BLaER1 (cell line): ENCODE measurements around the gene MTMR3.
"Not testable (repeated sequence)": the region's sequence is repeated elsewhere in the genome, so short reads cannot be mapped to it uniquely, and the experiment has no call there.

ENCODE experiments used
- H3K27ac ChIP-seq: shearing (Covaris generic); formaldehyde crosslinking; 2 replicates; pipeline ENCODE4 v1.8.1; 2022
- H3K27me3 ChIP-seq: shearing (Covaris generic); formaldehyde crosslinking; 2 replicates; pipeline ENCODE4 v1.8.1; 2022
- H3K36me3 ChIP-seq: shearing (Covaris generic); formaldehyde crosslinking; 2 replicates; pipeline ENCODE4 v1.8.1; 2022
- H3K4me1 ChIP-seq: shearing (Covaris generic); formaldehyde crosslinking; 2 replicates; pipeline ENCODE4 v1.8.1; 2022
- H3K4me2 ChIP-seq: shearing (Covaris generic); formaldehyde crosslinking; 2 replicates; pipeline ENCODE4 v1.8.1; 2022
- H3K4me3 ChIP-seq: shearing (Covaris generic); formaldehyde crosslinking; 2 replicates; pipeline ENCODE4 v1.8.1; 2022
- H3K9ac ChIP-seq: shearing (Covaris generic); formaldehyde crosslinking; 2 replicates; pipeline ENCODE4 v1.8.1; 2022
- H3K9me3 ChIP-seq: shearing (Covaris generic); formaldehyde crosslinking; 2 replicates; pipeline ENCODE4 v1.8.1; 2022
- H4K20me1 ChIP-seq: shearing (Covaris generic); formaldehyde crosslinking; 2 replicates; pipeline ENCODE4 v1.8.1; 2022
- Cebpa-rat ChIP-seq: shearing (Covaris generic); IDR thresholded peaks from 2 replicates; pipeline ENCODE4 v1.8.1; 2022

MTMR3 gene

GRCh38 chr22:30047364-30047738, 164.4 kb downstream of the MTMR3 start:
- H4K20me1 ChIP-seq: no peaks in the 10 kb centered on the region
- peak overlapping the region; percentile 9 for H3K4me2 ChIP-seq
- no peak overlapping the region for H3K27ac ChIP-seq
- H3K36me3 ChIP-seq: peaks cover 37% of the 10 kb centered on the region
- H3K4me3 ChIP-seq: no peak overlapping the region
- no peak overlapping the region for H3K9ac ChIP-seq
- peaks cover 31% of the 10 kb centered on the region for H3K4me1 ChIP-seq
- no peaks in the 10 kb centered on the region for H3K27me3 ChIP-seq
- peaks cover 6% of the 10 kb centered on the region; the same call in 1 of the 2 replicates for H3K9me3 ChIP-seq
- no peak for TF ChIP-seq Cebpa-rat

- no peak for TF ChIP-seq Cebpa-rat
These were observed 165.7 kb downstream of the MTMR3 start for GRCh38 chr22:30048681-30049080.

GRCh38 chr22:30054067-30054763, 171.2 kb downstream of the MTMR3 start:
- H3K4me2 ChIP-seq: no peak overlapping the region
- TF ChIP-seq Cebpa-rat: no peak

More at GRCh38 chr22:30048681-30049080, 165.7 kb downstream of the MTMR3 start:
- peaks cover 6% of the 10 kb centered on the region; the same call in 1 of the 2 replicates for H3K9me3 ChIP-seq
- H4K20me1 ChIP-seq: no peaks in the 10 kb centered on the region
- no peak overlapping the region for H3K9ac ChIP-seq
- peaks cover 23% of the 10 kb centered on the region for H3K4me1 ChIP-seq
- no peak overlapping the region for H3K27ac ChIP-seq
- H3K4me2 ChIP-seq: no peak overlapping the region
- peaks cover 37% of the 10 kb centered on the region for H3K36me3 ChIP-seq
- H3K4me3 ChIP-seq: no peak overlapping the region
- H3K27me3 ChIP-seq: no peaks in the 10 kb centered on the region

GRCh38 chr22:30054764-30055069, 171.7 kb downstream of the MTMR3 start:
- TF ChIP-seq Cebpa-rat: no peak
- no peaks in the 10 kb centered on the region for H4K20me1 ChIP-seq
- no peak overlapping the region for H3K9ac ChIP-seq
- no peak overlapping the region for H3K4me3 ChIP-seq
- no peak overlapping the region for H3K4me2 ChIP-seq
- peaks cover 5% of the 10 kb centered on the region; the same call in 1 of the 2 replicates for H3K4me1 ChIP-seq
- H3K9me3 ChIP-seq: peaks cover 33% of the 10 kb centered on the region
- H3K27me3 ChIP-seq: no peaks in the 10 kb centered on the region
- H3K27ac ChIP-seq: no peak overlapping the region
- H3K36me3 ChIP-seq: 0 out of 2 replicates have a peak, but pooled peaks cover 9% of the 10 kb centered on the region

More at GRCh38 chr22:30054067-30054763, 171.2 kb downstream of the MTMR3 start:
- H3K4me1 ChIP-seq: peaks cover 5% of the 10 kb centered on the region; the same call in 1 of the 2 replicates
- no peak overlapping the region for H3K9ac ChIP-seq
- H3K9me3 ChIP-seq: peaks cover 28% of the 10 kb centered on the region
- H4K20me1 ChIP-seq: no peaks in the 10 kb centered on the region
- no peaks in the 10 kb centered on the region for H3K27me3 ChIP-seq
- H3K36me3 ChIP-seq: peaks cover 12% of the 10 kb centered on the region; the same call in 1 of the 2 replicates
- no peak overlapping the region for H3K27ac ChIP-seq
- H3K4me3 ChIP-seq: no peak overlapping the region

- Histone ChIP-seq H3K4me3 (no peak overlapping the region), H3K4me2 (no peak overlapping the region), H3K9ac (no peak overlapping the region), H3K27ac (no peak overlapping the region), H3K9me3 (peaks cover 41% of the 10 kb centered on the region), H3K4me1 (peaks cover 5% of the 10 kb centered on the region; the same call in 1 of the 2 replicates), H4K20me1 (no peaks in the 10 kb centered on the region), H3K27me3 (no peaks in the 10 kb centered on the region), H3K36me3 (peaks cover 9% of the 10 kb centered on the region; the same call in 1 of the 2 replicates)
- TF ChIP-seq Cebpa-rat: no peak
These were observed 173.0 kb downstream of the MTMR3 start for GRCh38 chr22:30056015-30056414.

- Histone ChIP-seq H3K9ac (no peak overlapping the region), H3K27me3 (no peaks in the 10 kb centered on the region), H3K4me1 (peaks cover 5% of the 10 kb centered on the region; the same call in 1 of the 2 replicates), H3K9me3 (peaks cover 54% of the 10 kb centered on the region), H4K20me1 (no peaks in the 10 kb centered on the region), H3K4me3 (no peak overlapping the region), H3K27ac (no peak overlapping the region), H3K4me2 (no peak overlapping the region), H3K36me3 (peaks cover 17% of the 10 kb centered on the region; the same call in 1 of the 2 replicates)
- no peak for TF ChIP-seq Cebpa-rat
These were observed 174.4 kb downstream of the MTMR3 start for GRCh38 chr22:30057375-30057774.

- H3K27ac ChIP-seq, H3K27me3 ChIP-seq, H3K9ac ChIP-seq, H3K4me3 ChIP-seq, H3K4me2 ChIP-seq, H4K20me1 ChIP-seq, H3K4me1 ChIP-seq: not testable (repeated sequence)
- peaks cover 67% of the 10 kb centered on the region for H3K9me3 ChIP-seq
- peaks cover 17% of the 10 kb centered on the region; the same call in 1 of the 2 replicates for H3K36me3 ChIP-seq
These were observed 176.5 kb downstream of the MTMR3 start for GRCh38 chr22:30059346-30060020.

- H3K27me3 ChIP-seq, H3K9ac ChIP-seq, H3K4me1 ChIP-seq, H3K4me2 ChIP-seq, H3K27ac ChIP-seq, H4K20me1 ChIP-seq, H3K4me3 ChIP-seq: not testable (repeated sequence)
- Histone ChIP-seq H3K36me3 (peaks cover 22% of the 10 kb centered on the region; the same call in 1 of the 2 replicates), H3K9me3 (peaks cover 81% of the 10 kb centered on the region)
These were observed 178.1 kb downstream of the MTMR3 start for GRCh38 chr22:30061094-30061493.

- H3K9me3 ChIP-seq: peaks cover 74% of the 10 kb centered on the region
- H3K27me3 ChIP-seq: no peaks in the 10 kb centered on the region
- H3K36me3 ChIP-seq: peaks cover 19% of the 10 kb centered on the region; the same call in 1 of the 2 replicates
- no peaks in the 10 kb centered on the region for H4K20me1 ChIP-seq
- no peak overlapping the region for H3K27ac ChIP-seq
- no peak overlapping the region for H3K4me3 ChIP-seq
- H3K4me2 ChIP-seq: no peak overlapping the region
- H3K9ac ChIP-seq: no peak overlapping the region
- H3K4me1 ChIP-seq: peaks cover 5% of the 10 kb centered on the region; the same call in 1 of the 2 replicates
- no peak for TF ChIP-seq Cebpa-rat
These were observed 179.3 kb downstream of the MTMR3 start for GRCh38 chr22:30062259-30062658.

GRCh38 chr22:30062950-30063349, 180.0 kb downstream of the MTMR3 start:
- Histone ChIP-seq H3K9ac (no peak overlapping the region), H4K20me1 (no peaks in the 10 kb centered on the region), H3K4me2 (no peak overlapping the region), H3K4me1 (peaks cover 5% of the 10 kb centered on the region; the same call in 1 of the 2 replicates), H3K36me3 (peaks cover 21% of the 10 kb centered on the region; the same call in 1 of the 2 replicates), H3K27ac (no peak overlapping the region), H3K27me3 (no peaks in the 10 kb centered on the region), H3K4me3 (no peak overlapping the region), H3K9me3 (peaks cover 73% of the 10 kb centered on the region)
- no peak for TF ChIP-seq Cebpa-rat
